IMR-90 (cell line): ENCODE data around the gene MS4A12.

Source experiments
- CEBPB ChIP-seq: IDR thresholded peaks from 2 replicates; pipeline ENCODE4 v1.6.1; 2012; ENCODE audit warnings: low read depth, low read length, improper control_type of control experiment
- FOS ChIP-seq: fragments of 150-350 bp; IDR thresholded peaks from 2 replicates; pipeline ENCODE4 v1.6.1; 2016; ENCODE audit warnings: low read depth, low read length
- MAFK ChIP-seq: IDR thresholded peaks from 2 replicates; pipeline ENCODE4 v1.6.1; 2012; ENCODE audit warnings: low read depth, low read length, improper control_type of control experiment
- NFE2L2 ChIP-seq: fragments of 150-350 bp; IDR thresholded peaks from 2 replicates; pipeline ENCODE4 v1.6.1; 2016; ENCODE audit warnings: low read depth, mild to moderate bottlenecking, low read length
- POLR2A ChIP-seq: IDR thresholded peaks from 2 replicates; pipeline ENCODE4 v1.6.1; 2012; ENCODE audit warnings: mild to moderate bottlenecking, low read depth, low read length
- RAD21 ChIP-seq: IDR thresholded peaks from 2 replicates; pipeline ENCODE4 v1.6.1; 2012; ENCODE audit warnings: low read length, improper control_type of control experiment
- RFX5 ChIP-seq: IDR thresholded peaks from 2 replicates; pipeline ENCODE4 v1.8.0; 2012; ENCODE audit warnings: low read depth, mild to moderate bottlenecking, low read length, moderate library complexity
- TF ChIP-seq, protein P1 (sequence below): conservative IDR thresholded peaks from 2 replicates; pipeline ENCODE4 v1.5.1; 2012; ENCODE audit warnings: mild to moderate bottlenecking, low read depth, low read length, improper control_type of control experiment

DNA sequence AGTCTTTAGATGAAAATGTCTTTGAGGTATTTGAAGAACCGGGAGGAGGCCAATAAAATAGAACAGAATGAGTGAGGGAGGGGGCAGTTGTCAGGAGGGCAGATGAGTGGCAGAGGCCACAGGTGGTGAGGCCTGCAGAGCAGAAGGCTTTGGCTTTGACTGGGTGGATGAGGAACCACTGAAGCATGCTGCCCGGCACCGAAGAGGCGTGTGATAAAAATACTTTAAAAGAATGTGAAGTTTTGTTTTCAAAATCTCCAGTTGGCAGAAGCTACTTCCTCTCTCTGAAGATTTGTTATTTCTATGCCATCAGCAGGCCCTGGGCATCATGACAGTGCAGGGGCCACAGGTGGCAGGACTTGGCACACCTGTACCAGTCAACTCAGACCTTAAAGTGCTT, 6.3 kb downstream of the MS4A12 start:
- TF ChIP-seq POLR2A (no peak), RAD21 (no peak), FOS (no peak), RFX5 (no peak), NFE2L2 (no peak), CEBPB (no peak), MAFK (no peak)
- TF ChIP-seq, protein P1, sequence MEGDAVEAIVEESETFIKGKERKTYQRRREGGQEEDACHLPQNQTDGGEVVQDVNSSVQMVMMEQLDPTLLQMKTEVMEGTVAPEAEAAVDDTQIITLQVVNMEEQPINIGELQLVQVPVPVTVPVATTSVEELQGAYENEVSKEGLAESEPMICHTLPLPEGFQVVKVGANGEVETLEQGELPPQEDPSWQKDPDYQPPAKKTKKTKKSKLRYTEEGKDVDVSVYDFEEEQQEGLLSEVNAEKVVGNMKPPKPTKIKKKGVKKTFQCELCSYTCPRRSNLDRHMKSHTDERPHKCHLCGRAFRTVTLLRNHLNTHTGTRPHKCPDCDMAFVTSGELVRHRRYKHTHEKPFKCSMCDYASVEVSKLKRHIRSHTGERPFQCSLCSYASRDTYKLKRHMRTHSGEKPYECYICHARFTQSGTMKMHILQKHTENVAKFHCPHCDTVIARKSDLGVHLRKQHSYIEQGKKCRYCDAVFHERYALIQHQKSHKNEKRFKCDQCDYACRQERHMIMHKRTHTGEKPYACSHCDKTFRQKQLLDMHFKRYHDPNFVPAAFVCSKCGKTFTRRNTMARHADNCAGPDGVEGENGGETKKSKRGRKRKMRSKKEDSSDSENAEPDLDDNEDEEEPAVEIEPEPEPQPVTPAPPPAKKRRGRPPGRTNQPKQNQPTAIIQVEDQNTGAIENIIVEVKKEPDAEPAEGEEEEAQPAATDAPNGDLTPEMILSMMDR: no peak
